ENCODE data around the gene PER2.
A peak's percentile ranks its signal among the peaks of the same experiment; 100 is the strongest.

The PER2 gene

GRCh38 chr2:238226698-238227586 lies 61.5 kb downstream of the PER2 start:
- no peak for DNase-seq (ENCODE audit: low read depth in 2 of 2)

- no peak for DNase-seq (ENCODE audit: low read depth in 2 of 2)
These were observed 62.3 kb downstream of the PER2 start for GRCh38 chr2:238225911-238226697.

GRCh38 chr2:238225121-238225520 lies 63.3 kb downstream of the PER2 start:
- DNase-seq (ENCODE audit: low read depth in 2 of 2) = no peak

- DNase-seq (ENCODE audit: low read depth in 2 of 2) = no peak
These were observed 63.9 kb downstream of the PER2 start for GRCh38 chr2:238224356-238225035.

GRCh38 chr2:238220892-238221521 lies 67.4 kb downstream of the PER2 start:
- no peak for DNase-seq (ENCODE audit: low read depth in 2 of 2)

- no peak for DNase-seq (ENCODE audit: low read depth in 2 of 2)
These were observed 68.0 kb downstream of the PER2 start for GRCh38 chr2:238220274-238220891.

GRCh38 chr2:238216651-238217184 lies 71.7 kb downstream of the PER2 start:
- DNase-seq (ENCODE audit: low read depth in 2 of 2) = no peak

GRCh38 chr2:238207006-238207405 lies 81.4 kb downstream of the PER2 start:
- no peak for DNase-seq (ENCODE audit: low read depth in 2 of 2)

GRCh38 chr2:238203973-238204683 lies 84.3 kb downstream of the PER2 start:
- no peak for DNase-seq (ENCODE audit: low read depth in 2 of 2)

GRCh38 chr2:238203094-238203972 lies 85.1 kb downstream of the PER2 start, which contains the start of gene ILKAP:
Gene ILKAP, minus strand, starts transcription at chr2:238203695. Its CDS starts 142 bp downstream, at chr2:238203553.
- DNase-seq (ENCODE audit: low read depth in 2 of 2) = peak; percentile 85 to 86

GRCh38 chr2:238202326-238203093 lies 85.9 kb downstream of the PER2 start:
- no peak for DNase-seq (ENCODE audit: low read depth in 2 of 2)

Data from stimulated activated CD8-positive, alpha-beta memory T cell treated with anti-CD3 and anti-CD28 coated beads, Interleukin-15, amount 100 ng/mL, for 48 hours (primary cell).